NCI-H2196 (cell line): ENCODE data around the gene ZFP69.
A peak's percentile ranks its signal among the peaks of the same experiment; 100 is the strongest.
"Not testable (repeated sequence)": the region's sequence is repeated elsewhere in the genome, so short reads cannot be mapped to it uniquely, and the experiment has no call there.

Experiments used
- DNase-seq: peaks from one replicate; lab custom pipeline; 2025; ENCODE audit not compliant: unreplicated experiment; lab: John Stamatoyannopoulos, UW

The ZFP69 gene

GRCh38 chr1:40476924-40477677, at the start of gene ZFP69:
Gene ZFP69, plus strand, starts transcription at chr1:40477290. Its CDS starts 2,072 bp downstream, at chr1:40479362.
- peak; percentile 70 for DNase-seq

- DNase-seq: no peak
These were observed 45.7 kb upstream of the ZFP69 start for GRCh38 chr1:40431385-40431784.

- no peak for DNase-seq
These were observed 44.3 kb upstream of the ZFP69 start for GRCh38 chr1:40432644-40433390.

- no peak for DNase-seq
These were observed 41.6 kb upstream of the ZFP69 start for GRCh38 chr1:40435471-40435870.

GRCh38 chr1:40435876-40436275, 41.2 kb upstream of the ZFP69 start:
- DNase-seq: no peak

GRCh38 chr1:40438391-40439015, 38.6 kb upstream of the ZFP69 start:
- DNase-seq: peak; percentile 13

- DNase-seq: no peak
These were observed 37.8 kb upstream of the ZFP69 start for GRCh38 chr1:40439247-40439646.

- DNase-seq: peak; percentile 94
These were observed 27.2 kb upstream of the ZFP69 start, which contains the start of gene ZFP69B for GRCh38 chr1:40449684-40450494. Gene ZFP69B, plus strand, starts transcription at chr1:40450476. Its CDS starts 486 bp downstream, at chr1:40450962.

- no peak for DNase-seq
These were observed 26.4 kb upstream of the ZFP69 start for GRCh38 chr1:40450495-40451237.

GRCh38 chr1:40451238-40451585, 25.9 kb upstream of the ZFP69 start:
- DNase-seq: no peak

GRCh38 chr1:40454873-40455272, 22.2 kb upstream of the ZFP69 start:
- DNase-seq: no peak

- DNase-seq: no peak
These were observed 14.0 kb upstream of the ZFP69 start for GRCh38 chr1:40462956-40463590.

GRCh38 chr1:40469327-40469726, 7.8 kb upstream of the ZFP69 start:
- no peak for DNase-seq

- DNase-seq: no peak
These were observed 1.8 kb upstream of the ZFP69 start for GRCh38 chr1:40475268-40475667.

- no peak for DNase-seq
These were observed 576 bp downstream of the ZFP69 start for GRCh38 chr1:40477678-40478053.

GRCh38 chr1:40478276-40478675, 1.2 kb downstream of the ZFP69 start:
- no peak for DNase-seq

- no peak for DNase-seq
These were observed 2.1 kb downstream of the ZFP69 start for GRCh38 chr1:40479156-40479555.

GRCh38 chr1:40495315-40495903, 18.3 kb downstream of the ZFP69 start:
- no peak for DNase-seq

- DNase-seq: not testable (repeated sequence)
These were observed 25.6 kb downstream of the ZFP69 start for GRCh38 chr1:40502651-40503050.

- DNase-seq: no peak
These were observed 30.9 kb downstream of the ZFP69 start for GRCh38 chr1:40507973-40508372.
